RWPE2 (cell line): Measurements from ENCODE around the gene CROCC2.

ENCODE experiments used
- ATAC-seq: fragments of 200-7000 bp; cut with Tn5 transposase; 3 replicates; pipeline ENCODE4 v1.9.1; 2021; ENCODE audit warnings: low read depth
- DNase-seq: peaks from one replicate; pipeline ENCODE4 v3.0.0-alpha.2; 2020; ENCODE audit warnings: low spot score
- H3K27ac ChIP-seq: fragments of 450-650 bp; 2 replicates; pipeline ENCODE4 v1.5.1; 2017; ENCODE audit warnings: mild to moderate bottlenecking; ENCODE audit not compliant: poor library complexity, severe bottlenecking
- H3K27me3 ChIP-seq: fragments of 250-450 bp; sonication (Bioruptor Pico); 2 replicates; pipeline ENCODE4 v1.5.1; 2021; ENCODE audit warnings: mild to moderate bottlenecking, moderate library complexity; ENCODE audit not compliant: insufficient read depth, poor library complexity, severe bottlenecking
- H3K36me3 ChIP-seq: fragments of 250-450 bp; sonication (Bioruptor Pico); 2 replicates; pipeline ENCODE4 v1.5.1; 2020; ENCODE audit warnings: low read depth, mild to moderate bottlenecking, moderate library complexity
- H3K4me1 ChIP-seq: fragments of 250-450 bp; sonication (Bioruptor Pico); 2 replicates; pipeline ENCODE4 v1.5.1; 2021; ENCODE audit warnings: mild to moderate bottlenecking, moderate library complexity; ENCODE audit not compliant: insufficient read depth, poor library complexity, severe bottlenecking
- H3K4me3 ChIP-seq: fragments of 250-450 bp; sonication (Bioruptor Pico); 2 replicates; pipeline ENCODE4 v1.5.1; 2021; ENCODE audit warnings: mild to moderate bottlenecking, moderate library complexity; ENCODE audit not compliant: severe bottlenecking
- H3K9me3 ChIP-seq: fragments of 250-450 bp; sonication (Bioruptor Pico); 2 replicates; pipeline ENCODE4 v1.5.1; 2021; ENCODE audit warnings: mild to moderate bottlenecking, moderate library complexity; ENCODE audit not compliant: severe bottlenecking
- CTCF ChIP-seq: fragments of 450-650 bp; IDR thresholded peaks from one replicate; pipeline ENCODE4 v1.5.1; 2017; ENCODE audit warnings: mild to moderate bottlenecking, moderate library complexity; ENCODE audit not compliant: poor library complexity, severe bottlenecking

The CROCC2 gene

GRCh38 chr2:241025639-241026038 lies 119.5 kb downstream of the CROCC2 start:
- H3K4me1 ChIP-seq: no peaks in the 10 kb centered on the region
- peaks cover 7% of the 10 kb centered on the region for H3K9me3 ChIP-seq
- no peak for ATAC-seq
- no peaks in the 10 kb centered on the region for H3K27me3 ChIP-seq
- TF ChIP-seq CTCF: no peak
- H3K4me3 ChIP-seq: no peak overlapping the region
- no peak for DNase-seq
- no peaks in the 10 kb centered on the region for H3K36me3 ChIP-seq
- no peak overlapping the region for H3K27ac ChIP-seq

- Histone ChIP-seq H3K9me3 (peaks cover 7% of the 10 kb centered on the region), H3K27ac (no peak overlapping the region), H3K4me1 (no peaks in the 10 kb centered on the region), H3K27me3 (no peaks in the 10 kb centered on the region), H3K4me3 (no peak overlapping the region), H3K36me3 (no peaks in the 10 kb centered on the region)
- ATAC-seq: no peak
- no peak for TF ChIP-seq CTCF
- DNase-seq: no peak
These were observed 123.6 kb downstream of the CROCC2 start for GRCh38 chr2:241029599-241030332.

- no peak for ATAC-seq
- no peak overlapping the region for H3K4me3 ChIP-seq
These were observed 124.2 kb downstream of the CROCC2 start for GRCh38 chr2:241030333-241030680.

GRCh38 chr2:241030883-241031282 lies 124.7 kb downstream of the CROCC2 start:
- H3K27ac ChIP-seq: no peak overlapping the region
- H3K36me3 ChIP-seq: no peaks in the 10 kb centered on the region
- no peaks in the 10 kb centered on the region for H3K9me3 ChIP-seq
- TF ChIP-seq CTCF: no peak
- DNase-seq: no peak
- H3K4me3 ChIP-seq: no peak overlapping the region
- ATAC-seq: no peak
- no peaks in the 10 kb centered on the region for H3K27me3 ChIP-seq
- no peaks in the 10 kb centered on the region for H3K4me1 ChIP-seq

More at GRCh38 chr2:241030333-241030680, 124.2 kb downstream of the CROCC2 start:
- H3K36me3 ChIP-seq: no peaks in the 10 kb centered on the region
- no peaks in the 10 kb centered on the region for H3K4me1 ChIP-seq
- peaks cover 2% of the 10 kb centered on the region for H3K9me3 ChIP-seq
- no peak for DNase-seq
- no peak for TF ChIP-seq CTCF
- no peak overlapping the region for H3K27ac ChIP-seq
- H3K27me3 ChIP-seq: no peaks in the 10 kb centered on the region

- H3K9me3 ChIP-seq: no peaks in the 10 kb centered on the region
- peaks cover 6% of the 10 kb centered on the region for H3K27me3 ChIP-seq
- DNase-seq: no peak
- H3K4me1 ChIP-seq: no peaks in the 10 kb centered on the region
- H3K36me3 ChIP-seq: no peaks in the 10 kb centered on the region
- ATAC-seq: no peak
- no peak for TF ChIP-seq CTCF
- H3K27ac ChIP-seq: no peak overlapping the region
- H3K4me3 ChIP-seq: no peak overlapping the region
These were observed 125.5 kb downstream of the CROCC2 start for GRCh38 chr2:241031436-241032165.
